ENCODE data around the gene TMSB10.
A peak's percentile ranks its signal among the peaks of the same experiment; 100 is the strongest.

Gene TMSB10

GRCh38 chr2:84940088-84940470 is 34.6 kb downstream of the TMSB10 start:
- no peak for DNase-seq

- no peak for DNase-seq
Measured at GRCh38 chr2:84940831-84941412, 35.5 kb downstream of the TMSB10 start.

DNA sequence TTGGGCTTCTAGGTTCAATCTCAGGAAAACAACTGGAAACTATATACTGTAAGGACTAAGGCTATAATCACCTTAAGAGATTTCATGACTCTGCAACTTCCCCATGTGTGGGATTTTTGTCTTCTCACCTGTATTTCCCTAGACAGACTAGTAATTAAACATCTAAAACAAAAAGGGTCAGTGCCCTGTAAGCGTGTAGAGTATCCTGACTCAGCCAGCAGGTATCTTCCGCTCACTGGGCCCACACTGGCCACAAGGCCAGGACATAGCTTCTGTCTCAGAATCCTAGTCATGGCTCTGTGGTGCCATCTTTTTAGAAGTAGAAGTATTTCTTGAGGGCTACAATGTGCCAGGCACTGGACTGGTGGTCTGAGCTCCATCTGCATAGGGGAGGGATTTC is 36.7 kb downstream of the TMSB10 start:
- no peak for DNase-seq

GRCh38 chr2:84942964-84943421 is 37.5 kb downstream of the TMSB10 start:
- no peak for DNase-seq

DNA sequence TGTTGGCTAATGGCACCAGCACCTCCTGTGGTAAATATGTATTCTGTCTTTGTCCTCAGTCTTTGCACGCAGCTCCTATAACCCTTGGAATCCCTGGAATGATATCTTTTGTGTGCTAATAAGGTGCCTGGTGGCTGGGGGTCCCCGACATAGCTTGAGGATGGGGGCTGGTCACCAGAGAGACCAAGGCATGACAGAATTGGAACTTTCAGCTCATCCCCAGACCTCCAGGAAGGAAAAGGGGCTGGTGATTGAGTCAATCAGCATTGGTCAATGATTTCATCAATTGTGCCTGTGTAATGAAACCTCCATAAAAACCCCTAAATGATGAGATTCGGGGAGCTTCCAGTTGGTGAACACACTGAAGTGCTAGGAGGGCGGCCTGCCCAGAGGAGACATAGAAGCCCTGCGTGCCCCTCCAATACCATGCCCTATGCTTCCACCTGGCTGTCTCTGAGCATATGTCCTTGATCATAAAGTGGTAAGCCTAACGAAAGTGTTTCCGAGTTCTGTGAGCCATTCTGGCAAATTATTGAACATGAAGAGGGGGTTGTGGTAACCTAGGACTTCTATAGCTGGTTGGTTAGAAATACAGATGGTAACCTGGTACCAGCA is 38.9 kb downstream of the TMSB10 start:
- DNase-seq: no peak

DNA sequence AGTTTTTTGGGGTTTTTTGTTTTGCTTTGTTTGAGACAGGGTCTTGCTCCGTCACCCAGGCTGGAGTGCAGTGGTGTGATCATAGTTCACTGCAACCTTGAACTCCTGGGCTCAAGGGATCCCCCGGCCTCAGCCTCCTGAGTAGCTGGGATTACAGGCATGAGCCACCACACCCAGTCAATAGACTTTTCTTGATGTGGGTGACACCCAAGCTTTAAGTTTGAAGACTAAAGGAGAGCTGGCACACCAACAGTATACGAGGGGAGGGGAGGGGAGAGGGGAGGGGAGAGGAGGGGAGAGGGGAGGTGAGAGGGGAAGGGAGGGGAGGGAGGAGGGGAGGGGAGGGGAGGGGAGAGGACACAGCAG is 40.4 kb downstream of the TMSB10 start:
- peak; percentile 68 for DNase-seq

GRCh38 chr2:84946204-84947009 is 41.0 kb downstream of the TMSB10 start:
- peak; percentile 76 for DNase-seq

GRCh38 chr2:84947010-84947593 is 41.6 kb downstream of the TMSB10 start:
- no peak for DNase-seq

DNA sequence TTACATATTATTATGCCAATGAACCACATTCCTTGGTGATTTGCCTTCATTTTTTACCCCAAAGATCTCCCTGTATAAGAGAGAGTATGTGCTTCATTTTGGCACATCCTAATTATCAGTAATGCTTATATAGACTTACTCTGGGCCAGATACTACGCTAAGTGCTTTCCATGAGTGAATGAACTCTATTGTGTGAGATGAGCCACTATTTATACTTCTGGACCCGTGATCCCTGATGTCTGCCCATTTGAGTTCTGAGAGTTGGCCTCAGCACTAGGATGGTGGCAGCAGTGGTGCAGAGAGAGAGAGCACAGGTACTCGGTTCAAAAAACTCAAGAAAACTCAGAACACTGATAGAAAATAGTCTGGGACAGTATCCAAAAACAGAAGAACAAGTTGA is 48.1 kb downstream of the TMSB10 start:
- no peak for DNase-seq

DNA sequence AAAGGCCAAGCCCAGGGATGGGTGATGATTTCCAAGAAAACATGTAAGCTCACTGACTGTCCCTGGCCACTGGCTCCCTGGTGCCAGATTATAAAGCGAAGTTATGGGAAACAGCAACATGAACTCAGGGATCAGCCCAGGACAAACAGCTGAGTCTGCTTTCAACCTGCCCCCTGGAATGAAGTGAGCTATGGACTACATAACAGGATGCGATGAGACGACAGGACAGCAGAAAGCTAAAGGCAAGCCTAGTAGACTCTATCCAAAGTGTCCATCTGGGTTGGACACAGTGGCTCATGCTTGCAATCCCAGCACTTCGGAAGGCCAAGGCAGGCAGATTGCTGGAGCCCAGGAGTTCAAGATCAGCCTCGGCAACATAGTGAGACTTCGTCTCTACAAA is 48.9 kb downstream of the TMSB10 start:
- no peak for DNase-seq

All from CD4-positive, alpha-beta T cell treated with Interleukin-17A for 4 hours (primary cell).